ENCODE results near the gene STEAP1B. TPM values are rescaled to one million over a fixed set of nuclear protein-coding genes. Genes with fewer than 3 reads are reported as not detected.

Gene STEAP1B
- total RNA-seq, 2 experiments from 2014 or later, result 0.23 TPM; not detected in 1

DNA sequence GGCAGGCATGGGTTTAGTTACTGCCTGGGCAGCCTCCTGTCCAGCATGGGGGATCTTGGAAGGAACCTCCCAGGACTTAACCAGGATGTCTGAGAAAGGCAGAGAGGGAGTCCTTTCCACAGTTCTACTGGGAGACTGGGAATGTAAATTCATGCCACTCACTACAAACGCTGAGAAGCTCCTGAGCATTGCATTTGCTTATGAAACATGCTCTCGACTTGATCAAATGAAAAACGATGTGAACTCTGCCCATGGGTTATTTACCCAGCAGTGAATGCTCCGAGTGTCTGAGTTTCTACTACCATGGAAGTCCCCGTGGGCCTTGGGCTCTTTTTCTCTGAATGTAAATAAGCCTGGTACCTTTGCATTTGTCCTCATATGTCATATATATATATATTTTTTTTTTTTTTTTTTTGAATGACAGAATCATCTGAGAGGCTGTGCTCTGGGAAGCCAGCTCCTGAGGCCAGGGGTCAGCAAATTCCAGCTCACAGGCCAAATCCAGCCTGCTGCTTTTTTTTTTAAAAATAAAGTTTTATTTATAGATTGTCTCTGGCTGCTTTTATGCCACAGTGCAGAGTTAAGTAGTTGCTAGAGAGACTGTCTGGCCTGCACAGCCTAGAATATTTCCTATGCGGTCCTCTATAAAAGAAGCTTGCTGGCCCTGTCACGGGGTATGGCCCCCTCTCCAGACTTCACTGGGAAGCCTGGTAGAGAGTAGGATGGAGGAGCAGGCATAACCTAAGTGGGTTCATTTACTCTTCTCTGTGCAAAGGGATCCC is 121.6 kb downstream of the STEAP1B start:
- CTCF ChIA-PET, result no interaction called here

DNA sequence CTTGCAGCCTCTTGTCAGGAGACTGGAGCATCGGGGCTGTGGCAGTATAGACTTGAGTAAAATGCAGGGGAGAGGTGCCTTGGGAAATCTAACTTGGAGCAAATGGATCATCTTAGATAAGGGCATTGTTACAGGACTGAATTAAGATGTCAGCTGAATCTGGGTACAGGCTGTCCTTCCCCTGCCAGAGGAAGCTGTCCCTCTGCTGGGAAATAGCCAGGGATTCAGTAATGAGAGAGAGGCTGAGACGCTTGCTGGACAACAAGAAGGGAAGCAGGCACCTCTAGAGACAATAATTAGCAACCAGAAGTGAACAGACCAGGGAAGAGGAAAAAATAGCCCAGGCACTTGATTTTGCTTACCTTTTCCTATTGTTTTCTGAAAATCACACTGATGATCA is 122.3 kb downstream of the STEAP1B start:
- CTCF ChIA-PET, result no interaction called here
- POLR2A ChIA-PET, result no interaction called here

More for the DNA sequence above, 121.6 kb downstream of the STEAP1B start:
- POLR2A ChIA-PET, result no interaction called here

DNA sequence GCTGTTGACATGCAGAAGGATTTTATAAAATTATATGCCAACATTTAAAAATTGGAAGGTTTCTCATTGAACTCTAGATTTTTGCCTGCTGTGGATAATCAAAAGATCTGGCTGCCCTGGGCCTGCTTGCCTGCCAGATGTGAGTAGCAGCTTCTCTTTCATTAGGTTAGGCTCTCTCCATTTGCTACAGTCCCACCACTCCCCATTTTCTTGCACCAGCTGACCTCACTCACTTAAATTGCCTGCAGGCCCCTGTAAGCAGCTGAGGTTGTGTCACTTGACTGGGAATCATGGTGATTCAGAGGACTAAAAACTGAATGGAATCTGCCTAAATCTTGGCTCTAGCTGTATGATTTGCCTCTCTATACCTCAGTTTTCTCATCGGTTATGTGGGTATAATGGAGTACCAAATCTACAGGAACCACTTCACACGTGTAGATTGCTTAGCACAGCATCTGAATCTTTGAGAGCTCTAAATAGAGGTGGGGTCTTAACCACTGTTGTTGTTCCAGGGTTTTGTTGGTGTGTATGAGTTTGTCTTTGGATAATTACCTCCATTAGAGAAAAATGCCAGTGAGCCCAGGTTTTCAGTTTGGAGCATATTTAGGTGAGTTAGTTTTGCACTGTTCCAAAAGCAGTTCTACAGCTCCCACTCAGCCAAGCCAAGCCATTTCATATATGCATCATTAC is 124.5 kb downstream of the STEAP1B start:
- ChIA-PET POLR2A (interaction anchor here (0.6 kb wide), 1 partner anchor 1188 kb away, joined by 11 read pairs; no protein-coding TSS in a partner anchor), CTCF (no interaction called here)

DNA sequence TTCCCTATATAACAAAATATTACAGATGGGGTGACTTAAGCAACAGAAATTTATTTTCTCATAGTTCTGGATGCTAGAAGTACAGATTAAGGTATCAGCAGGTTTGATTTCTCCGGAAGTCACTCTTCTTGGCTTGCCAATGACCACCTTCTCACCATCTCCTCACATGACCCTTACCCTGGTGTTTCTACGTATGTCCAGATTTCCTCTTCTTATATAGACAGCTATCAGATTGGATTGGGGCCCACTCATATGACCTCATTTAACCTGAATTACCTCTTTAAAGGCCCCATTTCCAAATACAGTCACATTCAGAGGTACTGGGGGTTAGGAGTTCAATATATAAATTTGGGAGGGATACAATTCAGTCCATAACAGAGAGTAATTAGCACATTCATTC is 126.1 kb downstream of the STEAP1B start:
- ChIA-PET POLR2A (no interaction called here), CTCF (no interaction called here)

DNA sequence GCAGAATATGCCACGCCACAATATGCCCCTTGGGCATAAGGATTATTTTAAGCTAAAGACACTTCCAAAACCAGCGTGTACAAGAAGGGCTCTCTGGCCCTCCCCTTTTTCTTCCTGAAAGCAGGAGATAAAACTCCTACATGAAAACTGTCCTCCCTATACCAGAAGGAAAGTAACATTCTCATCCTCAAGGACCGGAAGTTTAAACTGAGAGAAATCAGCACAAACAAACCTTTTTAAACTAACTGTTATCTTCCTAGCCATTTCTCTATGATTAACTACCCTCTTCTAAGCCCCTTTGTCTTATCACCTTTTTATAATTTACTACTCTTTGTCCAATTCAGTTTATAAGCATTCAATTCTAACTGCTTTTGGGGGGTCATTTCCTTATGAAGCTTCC is 126.6 kb downstream of the STEAP1B start:
- ChIA-PET POLR2A (no interaction called here), CTCF (no interaction called here)

DNA sequence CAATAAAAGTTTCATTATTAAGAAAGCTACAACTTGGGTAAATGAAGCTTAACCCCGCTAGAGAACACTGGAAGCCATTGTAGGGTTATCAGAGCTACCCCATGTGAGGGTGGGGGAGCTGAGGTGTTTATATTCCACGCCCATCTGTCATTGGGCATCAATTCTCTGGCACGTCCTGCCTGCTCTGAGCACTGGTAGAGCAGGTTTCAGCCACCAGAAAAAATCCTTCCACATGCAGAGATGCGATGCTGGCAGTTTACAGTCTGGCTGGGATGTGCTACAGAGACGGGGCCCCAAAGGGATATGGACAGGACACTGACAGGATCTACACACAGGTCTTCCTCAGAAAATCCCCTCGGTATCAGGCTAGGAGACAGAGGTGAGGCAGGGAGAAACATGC is 127.1 kb downstream of the STEAP1B start:
- CTCF ChIA-PET, result no interaction called here
- POLR2A ChIA-PET, result no interaction called here

DNA sequence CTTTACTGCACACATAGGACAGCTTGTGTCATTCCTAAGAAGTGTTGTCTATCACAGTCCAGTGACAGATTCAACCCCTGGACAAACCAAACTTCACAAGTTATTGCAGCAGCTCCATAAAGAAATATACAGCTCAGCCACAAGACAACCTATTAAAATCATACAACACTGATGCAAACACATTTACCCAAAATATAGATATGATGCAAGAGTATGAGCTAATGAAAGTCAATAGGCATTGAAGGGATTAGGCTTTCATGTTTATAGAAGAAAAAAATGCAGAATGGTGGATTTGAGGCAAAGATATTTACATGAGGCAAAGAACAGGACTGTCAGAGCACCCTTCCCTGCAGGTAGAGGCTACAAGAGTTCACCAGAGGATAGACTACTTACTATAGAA is 128.1 kb downstream of the STEAP1B start:
- POLR2A ChIA-PET, result no interaction called here

More for the DNA sequence above, 128.1 kb downstream of the STEAP1B start:
- CTCF ChIA-PET, result no interaction called here

Other genes starting within 250 kb of the STEAP1B start
- gene RAPGEF5, start 143.0 kb downstream of the STEAP1B start, total RNA-seq, result under 1 TPM; 0.46 to 0.80 TPM
- 1 to 10 TPM; 1.1 to 1.4 TPM for gene IL6, start 227.0 kb upstream of the STEAP1B start, total RNA-seq